Mesendoderm (in vitro differentiated cells): ENCODE measurements around the gene EPB41L2.

Source experiments
- DNase-seq: peaks from one replicate; pipeline ENCODE4 v3.0.0; 2013
- H2AK5ac ChIP-seq: 2 replicates; pipeline ENCODE4 v1.6.1; 2013; ENCODE audit warnings: low read length, inconsistent platforms
- H2BK120ac ChIP-seq: 2 replicates; pipeline ENCODE4 v1.6.1; 2013; ENCODE audit warnings: low read depth, mild to moderate bottlenecking, low read length, moderate library complexity, mixed read lengths
- H2BK15ac ChIP-seq: replicated peaks from 2 replicates; pipeline ENCODE4 v1.6.1; 2013; ENCODE audit warnings: low read depth, mild to moderate bottlenecking, moderate library complexity
- H2BK5ac ChIP-seq: 2 replicates; pipeline ENCODE4 v1.6.1; 2013; ENCODE audit warnings: low read length, inconsistent platforms
- H3K18ac ChIP-seq: 2 replicates; pipeline ENCODE4 v1.6.1; 2013; ENCODE audit warnings: mild to moderate bottlenecking, low read length, mixed read lengths
- H3K23ac ChIP-seq: one replicate; pipeline ENCODE4 v1.6.1; 2013; ENCODE audit warnings: low read length
- H3K27ac ChIP-seq: 2 replicates; pipeline ENCODE4 v1.5.1; 2013; ENCODE audit warnings: low read depth, mild to moderate bottlenecking, inconsistent platforms, low read length, moderate library complexity
- H3K27me3 ChIP-seq: 2 replicates; pipeline ENCODE4 v1.6.1; 2013; ENCODE audit warnings: low read length, control low read depth, mild to moderate bottlenecking, inconsistent platforms; ENCODE audit not compliant: insufficient read depth, poor library complexity
- H3K36me3 ChIP-seq: 2 replicates; pipeline ENCODE4 v1.6.1; 2013; ENCODE audit warnings: low read length, inconsistent platforms; ENCODE audit not compliant: control insufficient read depth, insufficient read depth
- H3K4ac ChIP-seq: one replicate; pipeline ENCODE4 v1.6.1; 2013; ENCODE audit warnings: low read depth, mild to moderate bottlenecking, low read length, moderate library complexity
- H3K4me1 ChIP-seq: 2 replicates; pipeline ENCODE4 v1.6.1; 2013; ENCODE audit warnings: low read depth, low read length, inconsistent platforms; ENCODE audit not compliant: control insufficient read depth
- H3K4me2 ChIP-seq: 2 replicates; pipeline ENCODE4 v1.6.1; 2013; ENCODE audit warnings: low read length
- H3K4me3 ChIP-seq: 2 replicates; pipeline ENCODE4 v1.5.1; 2013; ENCODE audit warnings: mild to moderate bottlenecking, low read length
- H3K56ac ChIP-seq: one replicate; pipeline ENCODE4 v1.6.1; 2013; ENCODE audit warnings: low read length
- H3K79me1 ChIP-seq: 2 replicates; pipeline ENCODE4 v1.6.1; 2013; ENCODE audit warnings: low read length, inconsistent platforms
- H3K79me2 ChIP-seq: 2 replicates; pipeline ENCODE4 v1.6.1; 2013; ENCODE audit warnings: mild to moderate bottlenecking, low read length; ENCODE audit not compliant: control insufficient read depth, insufficient read depth
- H3K9ac ChIP-seq: 2 replicates; pipeline ENCODE4 v1.6.1; 2013; ENCODE audit warnings: low read length, inconsistent platforms
- H4K5ac ChIP-seq: one replicate; pipeline ENCODE4 v1.6.1; 2013; ENCODE audit warnings: low read length
- H4K8ac ChIP-seq: one replicate; pipeline ENCODE4 v1.6.1; 2013; ENCODE audit warnings: low read depth, mild to moderate bottlenecking, control low read depth, low read length, moderate library complexity
- WGBS: extraction: QIAGEN DNeasy Blood & Tissue Kit; methylation state at CpG from one replicate; pipeline ENCODE4 v1.1.7; 2013; ENCODE audit warnings: low lambda C conversion rate, missing lambda C conversion rate; ENCODE audit not compliant: insufficient coverage; ENCODE audit errors: extremely low coverage; 5-methylcytosine and 5-hydroxymethylcytosine counted together

The EPB41L2 gene

GRCh38 chr6:130978660-130979396, 84.2 kb downstream of the EPB41L2 start:
- no peaks in the 10 kb centered on the region for H3K36me3 ChIP-seq
- H4K5ac ChIP-seq = no peak overlapping the region
- H4K8ac ChIP-seq = no peak overlapping the region
- H3K4me3 ChIP-seq = no peak overlapping the region
- H2AK5ac ChIP-seq = no peak overlapping the region
- no peak for DNase-seq
- no peak overlapping the region for H2BK15ac ChIP-seq
- peak overlapping the region; percentile 2 for H3K56ac ChIP-seq
- H3K18ac ChIP-seq = no peak overlapping the region
- H3K79me1 ChIP-seq = peaks cover 14% of the 10 kb centered on the region
- no peak overlapping the region for H2BK5ac ChIP-seq
- H3K23ac ChIP-seq = no peak overlapping the region
- no peak overlapping the region for H2BK120ac ChIP-seq
- WGBS = no CpG with 5 or more reads among the region's 5 CpGs
- no peak overlapping the region for H3K9ac ChIP-seq
- H3K4me2 ChIP-seq = no peak overlapping the region
- H3K4ac ChIP-seq = no peak overlapping the region
- H3K27me3 ChIP-seq = no peaks in the 10 kb centered on the region
- H3K4me1 ChIP-seq = peaks cover 9% of the 10 kb centered on the region
- peaks cover 3% of the 10 kb centered on the region for H3K79me2 ChIP-seq
- H3K27ac ChIP-seq = no peak overlapping the region

GRCh38 chr6:130978180-130978579, 84.9 kb downstream of the EPB41L2 start:
- no peak overlapping the region for H4K5ac ChIP-seq
- no peak overlapping the region for H3K9ac ChIP-seq
- no peak overlapping the region for H3K4ac ChIP-seq
- H3K27me3 ChIP-seq = no peaks in the 10 kb centered on the region
- DNase-seq = no peak
- H3K23ac ChIP-seq = no peak overlapping the region
- peak overlapping the region; percentile 22 for H3K56ac ChIP-seq
- H2AK5ac ChIP-seq = no peak overlapping the region
- H3K27ac ChIP-seq = no peak overlapping the region
- peaks cover 3% of the 10 kb centered on the region for H3K79me2 ChIP-seq
- H2BK5ac ChIP-seq = no peak overlapping the region
- no peak overlapping the region for H2BK15ac ChIP-seq
- peaks cover 11% of the 10 kb centered on the region for H3K4me1 ChIP-seq
- WGBS = no CpG with 5 or more reads among the region's 1 CpG
- no peak overlapping the region for H3K18ac ChIP-seq
- peaks cover 14% of the 10 kb centered on the region for H3K79me1 ChIP-seq
- peak overlapping the region; percentile 39 for H4K8ac ChIP-seq
- H3K36me3 ChIP-seq = no peaks in the 10 kb centered on the region
- H3K4me2 ChIP-seq = no peak overlapping the region
- no peak overlapping the region for H2BK120ac ChIP-seq
- no peak overlapping the region for H3K4me3 ChIP-seq

DNA sequence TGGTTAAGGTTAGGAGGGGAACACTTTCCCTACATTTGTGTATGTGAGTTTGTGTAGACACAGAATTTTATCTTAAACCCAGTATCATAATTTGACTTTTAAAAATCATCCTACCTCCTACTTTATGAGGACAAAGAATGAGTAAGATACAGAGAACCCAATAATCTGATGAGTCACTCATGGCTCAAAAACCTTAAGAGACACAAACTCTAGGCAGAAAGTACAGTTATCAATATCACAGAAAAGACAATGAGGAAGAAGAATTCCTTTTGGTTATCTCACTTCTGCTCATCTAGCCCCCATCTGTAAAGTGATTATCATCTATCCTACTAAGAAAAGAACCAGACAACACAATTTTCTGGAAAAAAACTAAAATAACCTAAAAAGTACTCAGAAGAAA, 87.7 kb downstream of the EPB41L2 start:
- Histone ChIP-seq H3K4ac (no peak overlapping the region), H3K79me1 (peaks cover 17% of the 10 kb centered on the region), H3K27ac (no peak overlapping the region), H3K23ac (no peak overlapping the region), H2AK5ac (no peak overlapping the region), H3K4me2 (no peak overlapping the region), H3K79me2 (peaks cover 6% of the 10 kb centered on the region), H3K4me3 (no peak overlapping the region), H2BK15ac (no peak overlapping the region), H3K9ac (no peak overlapping the region), H3K56ac (no peak overlapping the region), H4K8ac (no peak overlapping the region), H2BK120ac (no peak overlapping the region), H3K36me3 (no peaks in the 10 kb centered on the region), H4K5ac (no peak overlapping the region), H3K4me1 (peaks cover 11% of the 10 kb centered on the region), H3K18ac (no peak overlapping the region), H2BK5ac (no peak overlapping the region), H3K27me3 (no peaks in the 10 kb centered on the region)
- DNase-seq = no peak

DNA sequence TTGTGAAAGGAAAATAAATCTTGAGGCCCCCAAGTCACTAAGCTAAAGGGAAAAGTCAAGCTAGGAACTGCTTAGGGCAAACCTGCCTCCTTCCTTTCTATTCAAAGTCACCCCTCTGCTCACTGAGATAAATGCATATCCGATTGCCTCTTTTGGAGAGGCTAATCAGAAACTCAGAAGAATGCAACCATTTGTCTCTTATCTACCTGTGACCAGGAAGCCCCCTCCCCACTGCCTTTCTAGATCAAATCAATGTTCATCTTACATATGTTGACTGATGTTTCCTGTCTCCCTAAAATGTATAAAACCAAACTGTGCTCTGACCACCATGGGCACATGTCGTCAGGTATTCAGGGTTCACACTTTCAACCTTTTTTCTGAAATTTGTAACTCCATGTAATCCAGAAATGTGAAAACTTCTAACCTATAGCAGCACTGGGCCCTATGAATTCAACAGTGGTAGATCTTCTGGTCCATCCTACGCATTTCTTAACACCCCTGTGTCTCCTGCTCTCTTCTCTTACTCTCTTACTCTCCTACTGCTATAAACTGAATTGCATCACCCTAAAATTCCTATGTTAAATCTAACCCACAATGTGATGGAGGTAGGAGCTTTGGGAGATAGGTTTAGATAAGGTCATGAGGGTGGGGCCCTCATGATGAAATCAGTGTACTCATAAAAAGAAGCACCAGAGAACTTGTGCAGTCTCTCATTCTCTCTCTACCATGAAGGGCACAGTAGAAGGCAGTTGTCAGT, 89.3 kb downstream of the EPB41L2 start:
- no peak overlapping the region for H3K9ac ChIP-seq
- DNase-seq = peak; percentile 85
- WGBS = no CpG with 5 or more reads among the region's 3 CpGs

DNA sequence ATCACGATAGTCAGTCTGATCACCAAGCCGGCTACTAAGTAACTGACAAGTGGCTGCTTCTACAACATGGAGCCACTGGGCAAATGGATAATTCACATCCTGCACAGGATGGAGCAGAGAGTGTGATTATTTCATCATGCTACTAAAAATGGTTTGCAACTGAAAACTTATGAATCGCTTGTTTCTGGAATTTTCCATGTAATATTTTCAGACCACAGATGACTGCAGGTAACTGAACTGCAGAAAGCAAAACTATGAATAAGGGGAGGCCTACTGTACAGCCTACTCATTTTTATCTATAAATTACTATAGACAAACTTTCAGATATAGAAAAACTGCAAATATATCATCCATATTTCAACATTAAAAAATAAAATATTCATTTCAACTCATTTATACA, 91.5 kb downstream of the EPB41L2 start:
- Histone ChIP-seq H3K4me2 (no peak overlapping the region), H3K4ac (no peak overlapping the region), H2BK15ac (no peak overlapping the region), H4K8ac (no peak overlapping the region), H3K27me3 (no peaks in the 10 kb centered on the region), H3K4me1 (peaks cover 12% of the 10 kb centered on the region), H3K4me3 (no peak overlapping the region), H2BK5ac (no peak overlapping the region), H3K79me1 (peaks cover 11% of the 10 kb centered on the region), H3K9ac (no peak overlapping the region), H3K36me3 (no peaks in the 10 kb centered on the region), H3K79me2 (peaks cover 11% of the 10 kb centered on the region), H2BK120ac (no peak overlapping the region), H3K56ac (no peak overlapping the region), H4K5ac (no peak overlapping the region), H3K23ac (no peak overlapping the region), H3K18ac (no peak overlapping the region), H3K27ac (no peak overlapping the region), H2AK5ac (no peak overlapping the region)
- no CpG with 5 or more reads among the region's 3 CpGs for WGBS
- no peak for DNase-seq

More for the DNA sequence above, 89.3 kb downstream of the EPB41L2 start:
- H3K4me3 ChIP-seq = no peak overlapping the region
- peak overlapping the region; percentile 28 for H2BK120ac ChIP-seq
- H4K5ac ChIP-seq = no peak overlapping the region
- peak overlapping the region; percentile 84 for H2BK5ac ChIP-seq
- H3K56ac ChIP-seq = peak overlapping the region; percentile 4
- H3K18ac ChIP-seq = peak overlapping the region; percentile 80
- H2AK5ac ChIP-seq = peak overlapping the region; percentile 40
- peak overlapping the region; percentile 55 for H3K27ac ChIP-seq
- H3K4me2 ChIP-seq = no peak overlapping the region
- peak overlapping the region; percentile 5 for H4K8ac ChIP-seq
- peaks cover 9% of the 10 kb centered on the region for H3K4me1 ChIP-seq
- no peak overlapping the region for H3K23ac ChIP-seq
- no peaks in the 10 kb centered on the region for H3K36me3 ChIP-seq
- H3K79me2 ChIP-seq = peaks cover 5% of the 10 kb centered on the region
- no peaks in the 10 kb centered on the region for H3K27me3 ChIP-seq
- H2BK15ac ChIP-seq = peak overlapping the region; percentile 98
- H3K79me1 ChIP-seq = peaks cover 13% of the 10 kb centered on the region
- H3K4ac ChIP-seq = peak overlapping the region; percentile 55
